T47D (cell line): ENCODE measurements around the gene DNAJB7.
"Not testable (repeated sequence)": the region's sequence is repeated elsewhere in the genome, so short reads cannot be mapped to it uniquely, and the experiment has no call there.

Experiments used
- DNase-seq, 2 experiments: peaks; one replicate each; pipeline versions ENCODE4 v3.0.0 to v3.0.0-alpha.2; 2011 to 2012; ENCODE audit warnings: low read depth in 1 of 2, low spot score in 1 of 2
- JUND ChIP-seq: IDR thresholded peaks from 2 replicates; pipeline ENCODE4 v1.6.1; 2012; ENCODE audit warnings: low read depth
- in situ Hi-C: cut with HindIII; loops from 2 replicates; pipeline ENCODE4 v1.10.0; 2016; ENCODE audit warnings: low sequenced_read_pairs, low pct_unique_long_range_greater_than_20kb

DNAJB7 gene

DNA sequence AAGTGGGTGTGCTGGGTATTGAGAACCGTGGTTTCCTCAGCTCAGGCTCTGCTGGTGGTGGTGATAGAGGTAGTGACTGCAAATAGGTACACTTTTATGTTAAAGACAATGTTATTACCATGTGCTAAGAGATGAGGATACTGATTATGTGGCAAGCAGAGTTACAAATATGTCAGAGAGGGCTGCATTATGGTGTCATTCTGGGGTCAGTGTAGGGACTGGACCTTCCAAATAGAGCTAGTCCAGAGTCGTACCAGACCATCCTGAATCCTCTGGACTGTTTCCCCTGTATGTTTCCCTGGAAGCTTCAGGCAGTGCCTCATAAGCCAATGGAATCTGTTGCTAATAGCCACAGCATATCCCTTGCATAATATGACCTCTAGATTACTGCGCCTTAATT lies at the start of gene DNAJB7:
TSS of gene DNAJB7 (minus strand) at position 101 of the 400 bp plus-strand sequence. CDS start 119 bp downstream, outside the sequence.
- no peak for TF ChIP-seq JUND
- in situ Hi-C loops = no loop called here
- no peak for DNase-seq

DNA sequence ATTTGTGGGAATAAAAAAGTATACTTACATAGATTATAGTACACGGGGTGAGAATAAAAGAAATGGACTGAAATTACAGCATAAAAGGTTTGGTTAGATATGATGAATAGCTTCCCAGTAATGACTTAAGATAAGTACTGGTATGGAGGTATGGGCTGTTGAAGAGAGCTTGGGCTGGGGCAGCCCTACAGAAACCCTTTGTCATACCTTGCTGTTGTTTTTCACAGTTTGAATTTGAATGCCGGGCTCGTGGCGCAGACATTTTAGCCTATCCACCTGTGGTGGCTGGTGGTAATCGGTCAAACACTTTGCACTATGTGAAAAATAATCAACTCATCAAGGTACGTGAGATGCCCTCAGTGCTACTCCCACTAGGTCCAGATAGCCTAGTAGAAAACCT lies 47.0 kb upstream of the DNAJB7 start:
- TF ChIP-seq JUND = no peak
- DNase-seq = no peak
- in situ Hi-C loops = no loop called here

DNA sequence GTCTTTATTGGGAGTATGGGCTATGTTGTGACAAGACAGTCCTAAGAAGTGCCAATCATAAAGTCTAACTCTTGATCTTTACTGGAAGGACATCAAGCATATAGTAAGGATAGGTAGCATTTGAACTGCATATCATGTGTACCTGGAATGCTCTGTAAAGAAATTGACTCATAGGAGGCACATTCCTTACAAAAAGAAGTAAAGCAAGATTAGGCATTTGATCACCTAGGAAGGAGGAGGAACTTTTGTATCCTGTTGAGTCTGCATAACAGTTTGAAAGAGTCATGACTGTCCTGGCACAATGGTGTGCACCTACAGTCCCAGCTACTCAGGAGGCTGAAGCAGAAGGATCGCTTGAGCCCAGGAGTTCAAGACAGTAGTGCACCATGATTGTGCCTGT lies 42.2 kb upstream of the DNAJB7 start:
- no peak for DNase-seq
- in situ Hi-C loops = no loop called here
- TF ChIP-seq JUND = no peak

DNA sequence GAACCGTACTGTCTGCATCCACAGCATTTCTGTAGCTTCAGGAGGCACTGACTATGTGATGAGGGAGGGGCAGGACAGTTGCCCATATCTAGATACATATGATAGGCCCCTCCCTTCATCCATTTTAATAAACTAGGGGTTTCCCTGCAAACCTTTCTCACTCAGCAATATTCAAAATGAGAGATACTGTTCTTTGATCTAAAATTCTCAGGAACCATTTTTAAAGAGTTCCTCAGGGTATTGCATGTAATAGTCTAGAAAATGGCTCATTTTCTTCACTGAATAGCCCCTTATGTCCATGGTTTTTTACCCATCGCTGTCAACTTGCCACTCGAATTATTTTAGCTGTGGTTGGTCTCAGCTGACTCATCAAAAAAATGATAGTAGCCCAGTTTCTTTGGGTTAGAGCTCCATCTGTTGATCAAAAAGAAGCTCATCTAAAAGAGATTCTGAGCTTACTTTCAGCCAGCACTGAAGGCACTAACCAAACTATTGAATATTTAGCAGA lies 37.0 kb upstream of the DNAJB7 start:
- TF ChIP-seq JUND = no peak
- in situ Hi-C loops = no loop called here
- peak; percentile 6 to 60 for DNase-seq

DNA sequence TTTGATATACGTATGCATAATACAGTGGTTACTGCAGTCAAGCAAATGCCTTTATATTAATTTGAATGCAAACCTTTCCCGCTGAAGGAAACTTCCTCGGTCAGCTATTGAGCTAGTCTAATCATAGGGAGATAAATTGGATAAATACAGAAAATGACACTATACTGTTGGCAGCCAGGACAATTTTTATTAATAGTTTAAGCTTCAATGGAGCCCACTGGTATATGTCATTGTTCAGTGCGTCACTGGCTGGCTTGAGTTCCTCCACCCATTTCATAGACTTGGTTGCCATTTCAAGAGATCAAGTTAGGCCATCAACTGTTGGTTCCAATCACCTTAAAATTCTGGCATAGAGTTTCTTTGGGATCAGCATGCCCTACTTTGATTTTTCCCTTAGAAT lies 32.5 kb upstream of the DNAJB7 start:
- no peak for DNase-seq
- TF ChIP-seq JUND = no peak
- in situ Hi-C loops = no loop called here

DNA sequence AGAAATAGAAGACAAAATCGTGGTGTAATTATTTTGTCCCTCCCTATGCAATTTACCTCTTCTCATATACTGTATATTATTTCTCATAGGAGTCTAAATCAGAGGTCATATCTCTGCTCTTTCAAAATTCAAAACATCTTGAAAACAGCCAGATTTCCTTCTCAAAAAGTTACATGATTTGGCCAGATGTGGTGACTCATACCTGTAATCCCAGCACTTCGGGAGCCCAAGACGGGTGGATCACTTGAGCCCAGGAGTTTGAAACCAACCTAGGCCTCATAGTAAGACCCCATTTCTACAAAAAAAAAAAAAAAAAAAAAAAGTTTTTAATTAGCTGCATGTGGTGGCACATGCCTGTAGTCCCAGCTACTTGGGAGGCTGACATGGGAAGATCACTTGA lies 29.0 kb upstream of the DNAJB7 start:
- DNase-seq = no peak
- in situ Hi-C loops = no loop called here
- TF ChIP-seq JUND = no peak

DNA sequence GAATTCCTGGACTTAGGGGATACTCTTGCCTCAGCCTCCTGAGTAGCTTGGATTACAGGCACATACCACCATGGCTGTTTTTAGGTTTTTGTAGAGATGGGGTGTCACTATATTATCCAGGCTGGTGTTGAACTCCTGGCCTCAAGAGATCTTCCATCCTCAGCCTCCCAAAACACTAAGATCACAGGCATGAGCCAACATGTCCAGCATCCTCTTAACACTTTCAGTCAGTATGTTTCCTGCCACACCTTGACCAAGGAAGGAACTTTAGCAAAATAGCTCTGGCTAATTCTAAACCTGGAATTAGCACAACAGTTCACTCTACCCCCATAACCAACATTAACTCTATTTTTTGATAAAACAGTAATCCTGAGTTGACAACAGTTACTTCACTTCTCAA lies 27.2 kb upstream of the DNAJB7 start:
- in situ Hi-C loops = no loop called here
- no peak for DNase-seq
- no peak for TF ChIP-seq JUND

DNA sequence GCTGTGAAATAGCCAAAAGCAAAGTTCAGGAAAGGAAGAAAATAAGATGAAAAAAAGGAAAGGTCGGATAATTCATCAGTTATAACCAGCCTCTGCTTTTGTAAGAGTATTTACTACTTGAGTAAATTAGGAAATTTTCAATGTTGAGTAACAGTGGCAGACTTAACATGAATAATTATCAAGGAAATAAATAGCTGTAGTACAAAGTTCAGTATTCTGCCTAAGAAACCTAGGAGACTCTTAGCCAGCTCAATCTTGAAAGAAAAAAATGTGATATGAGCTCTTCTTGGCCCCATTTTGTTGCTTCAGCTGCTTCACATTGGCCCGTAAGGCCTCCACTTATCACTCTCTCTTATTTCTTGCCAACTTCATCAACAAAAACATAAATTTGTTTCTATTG lies 17.0 kb upstream of the DNAJB7 start:
- in situ Hi-C loops = no loop called here
- TF ChIP-seq JUND = no peak
- no peak for DNase-seq

DNA sequence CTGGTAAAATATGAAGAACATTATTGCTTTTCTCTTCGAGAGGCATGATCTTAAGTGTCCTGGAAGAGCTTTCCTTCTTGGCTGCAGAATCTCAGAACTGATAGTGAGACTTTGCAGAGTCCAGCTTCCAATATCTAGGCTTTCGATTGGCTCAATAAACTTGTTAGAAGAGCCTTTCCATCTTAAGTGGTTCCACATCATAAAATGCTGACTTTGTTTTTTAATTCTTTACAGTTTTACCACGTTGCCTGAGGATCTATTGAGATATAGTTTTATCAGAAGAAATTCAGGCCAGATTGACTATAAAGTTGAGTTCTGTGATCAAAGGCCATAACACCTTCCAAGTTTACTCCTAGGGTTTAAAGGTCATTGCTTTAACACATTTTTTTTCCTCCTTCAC lies 15.6 kb upstream of the DNAJB7 start:
- DNase-seq = no peak
- TF ChIP-seq JUND = no peak
- in situ Hi-C loops = no loop called here

DNA sequence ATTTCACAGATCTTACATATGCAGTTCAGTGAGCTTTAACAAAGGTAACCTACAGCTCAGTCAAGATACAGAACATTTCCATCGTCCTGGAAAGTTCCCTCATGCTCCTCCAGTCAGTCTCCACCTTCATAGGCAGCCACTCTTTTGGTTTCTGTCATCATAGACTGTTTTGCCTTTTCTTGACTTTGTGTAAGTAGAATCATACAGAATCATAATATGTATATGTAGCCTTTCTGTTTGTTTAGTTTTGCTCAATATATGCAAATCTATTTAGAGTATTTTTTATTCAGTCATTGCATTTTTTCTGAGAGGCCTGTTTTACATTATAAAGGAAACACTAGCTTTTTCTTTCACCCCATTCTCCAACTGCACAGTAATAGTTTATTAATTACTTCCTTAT lies 15.0 kb upstream of the DNAJB7 start:
- no peak for DNase-seq
- TF ChIP-seq JUND = no peak
- in situ Hi-C loops = no loop called here

DNA sequence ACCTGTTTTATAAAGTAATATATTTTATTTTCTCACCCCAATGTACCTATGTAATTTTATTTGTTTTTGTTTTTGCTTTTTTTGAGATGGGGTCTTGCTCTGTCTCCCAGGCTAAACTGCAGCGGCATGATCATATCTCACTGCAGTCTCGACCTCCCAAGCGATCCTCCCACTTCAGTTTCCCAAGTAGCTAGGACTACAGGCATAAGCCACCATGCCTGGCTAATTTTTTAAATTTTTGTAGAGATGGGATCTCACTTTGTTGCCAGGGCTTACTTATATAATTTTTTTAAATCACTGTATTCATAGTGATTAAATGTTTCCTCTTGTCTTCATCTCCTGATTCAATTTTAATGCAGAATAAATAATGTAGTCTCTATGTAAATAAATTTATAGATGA lies 13.2 kb upstream of the DNAJB7 start:
- no peak for TF ChIP-seq JUND
- no peak for DNase-seq
- in situ Hi-C loops = no loop called here

DNA sequence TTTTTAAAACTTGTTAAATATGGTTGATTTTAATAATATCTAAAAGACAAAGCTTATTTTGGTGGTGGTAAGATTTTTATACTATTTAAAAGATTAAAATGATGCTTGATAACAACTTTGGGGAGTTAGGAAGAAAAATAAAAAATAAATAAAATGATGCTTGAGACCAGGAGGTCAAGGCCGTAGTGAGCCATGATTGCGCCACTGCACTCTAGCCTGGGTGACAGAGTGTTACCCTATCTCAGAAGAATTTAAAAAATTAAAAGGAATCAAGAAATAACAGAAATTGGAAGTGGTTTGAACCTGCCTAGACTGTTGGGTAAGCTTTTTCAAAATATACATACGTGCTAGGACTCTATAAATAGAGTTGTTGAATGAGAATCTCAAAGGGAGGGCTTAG lies 12.1 kb upstream of the DNAJB7 start:
- no peak for TF ChIP-seq JUND
- DNase-seq = no peak
- in situ Hi-C loops = no loop called here

DNA sequence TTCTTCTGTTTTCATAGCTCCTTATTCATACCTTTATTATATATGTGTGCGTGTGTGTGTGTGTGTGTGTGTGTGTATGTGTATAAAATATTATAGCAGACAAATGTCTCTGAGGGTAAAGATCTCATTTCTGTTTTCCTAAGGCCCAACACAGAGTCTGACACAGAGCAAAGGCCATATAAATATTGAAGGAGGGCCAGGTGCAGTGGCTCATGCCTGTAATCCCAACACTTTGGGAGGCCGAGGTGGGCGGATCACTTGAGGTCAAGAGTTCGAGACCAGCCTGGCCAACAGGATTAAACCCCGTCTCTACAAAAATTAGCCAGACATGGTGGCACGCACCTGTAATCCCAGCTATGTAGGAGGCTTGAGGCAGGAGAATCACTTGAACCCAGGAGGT lies 6.5 kb upstream of the DNAJB7 start:
- DNase-seq, in situ Hi-C loops: not testable (repeated sequence)

DNA sequence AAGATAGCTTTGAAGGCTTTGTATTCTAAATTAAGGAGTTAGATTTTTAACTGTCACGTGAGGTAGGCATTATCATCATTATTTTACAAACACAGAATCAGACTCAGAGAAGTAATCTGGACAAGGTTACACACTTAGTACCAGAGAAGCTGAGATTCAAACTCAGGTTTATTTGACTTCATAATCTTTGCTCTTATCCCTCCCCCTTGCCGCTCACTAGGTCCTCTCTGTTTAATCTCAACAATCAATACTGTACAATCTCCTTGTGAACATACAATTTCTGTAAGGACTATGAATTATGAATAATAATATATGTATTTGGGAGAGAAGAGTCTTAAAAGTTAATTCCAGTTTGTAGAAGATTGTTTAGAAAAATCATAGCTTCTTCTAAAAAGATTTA lies 5.2 kb upstream of the DNAJB7 start:
- in situ Hi-C loops = no loop called here

DNA sequence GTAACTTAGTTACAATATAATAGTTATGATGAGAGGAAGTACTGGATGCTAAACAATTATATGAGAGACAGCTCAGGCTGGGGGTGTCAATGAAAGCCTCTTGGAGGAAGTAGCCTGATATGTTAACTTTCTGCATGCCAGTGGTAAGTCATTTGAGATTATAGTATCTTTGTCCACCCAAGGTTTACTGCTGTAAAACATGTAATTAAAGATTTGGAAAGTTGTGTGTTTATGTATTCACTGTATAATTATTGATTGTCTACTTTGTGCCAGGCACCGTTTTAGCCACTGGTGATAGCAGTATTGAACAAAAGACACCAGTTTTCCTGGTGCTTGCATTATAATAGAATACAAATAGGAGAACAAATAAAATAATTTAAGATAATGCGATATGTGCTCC lies 624 bp upstream of the DNAJB7 start:
- TF ChIP-seq JUND = no peak
- in situ Hi-C loops = no loop called here
- DNase-seq = no peak

More for the DNA sequence above, 5.2 kb upstream of the DNAJB7 start:
- TF ChIP-seq JUND = no peak
- DNase-seq = no peak
